DMS 273 treated with DMSO at 0.1 percent for 48 hours (cell line): ENCODE measurements around the gene GH2.

Experiments used
- DNase-seq: peaks from one replicate; lab custom pipeline; 2025; lab: John Stamatoyannopoulos, UW

The GH2 gene

GRCh38 chr17:63840591-63841349 is 41.0 kb downstream of the GH2 start:
- no peak for DNase-seq

- DNase-seq = no peak
These were observed 43.0 kb downstream of the GH2 start for GRCh38 chr17:63838631-63839171.

- no peak for DNase-seq
These were observed 43.7 kb downstream of the GH2 start for GRCh38 chr17:63837962-63838600.

- no peak for DNase-seq
These were observed 44.3 kb downstream of the GH2 start for GRCh38 chr17:63837480-63837879.

- DNase-seq = no peak
These were observed 44.9 kb downstream of the GH2 start for GRCh38 chr17:63836811-63837210.

- DNase-seq = no peak
These were observed 46.5 kb downstream of the GH2 start for GRCh38 chr17:63835167-63835720.

- peak; percentile 81 for DNase-seq
These were observed 47.1 kb downstream of the GH2 start for GRCh38 chr17:63834431-63835166.

GRCh38 chr17:63833741-63834373 is 47.9 kb downstream of the GH2 start:
- no peak for DNase-seq

GRCh38 chr17:63833026-63833740 is 48.6 kb downstream of the GH2 start:
- no peak for DNase-seq

GRCh38 chr17:63832455-63832854 is 49.3 kb downstream of the GH2 start:
- DNase-seq = no peak

GRCh38 chr17:63832014-63832413 is 49.7 kb downstream of the GH2 start:
- DNase-seq = no peak

- DNase-seq = no peak
These were observed 50.2 kb downstream of the GH2 start for GRCh38 chr17:63831505-63831904.

GRCh38 chr17:63830904-63831491 is 50.7 kb downstream of the GH2 start:
- DNase-seq = no peak

GRCh38 chr17:63830278-63830677 is 51.5 kb downstream of the GH2 start:
- no peak for DNase-seq
